Measurements from ENCODE around the gene TMEM109.

TMEM109 gene

DNA sequence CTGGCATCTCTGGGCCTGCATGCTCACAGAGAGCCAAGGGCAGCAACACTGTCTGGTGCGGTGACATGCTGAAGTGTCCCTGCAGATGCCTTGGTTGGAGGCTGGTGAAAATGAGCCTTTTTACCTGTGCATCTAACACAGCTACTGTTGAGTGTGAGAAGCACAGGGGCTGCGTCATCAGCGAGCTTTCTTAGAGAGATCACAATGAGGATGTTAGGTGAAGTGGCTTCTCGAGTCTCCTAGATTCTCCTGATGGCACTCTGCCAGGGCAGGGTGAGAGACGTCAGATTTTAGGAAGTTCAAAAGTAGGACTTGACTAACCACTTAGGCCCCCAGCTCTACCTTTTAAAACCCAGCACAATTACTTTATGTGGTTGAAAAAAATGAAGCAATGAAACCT is 41.6 kb downstream of the TMEM109 start:
- Histone ChIP-seq H3K36me3 (ENCODE audit: control insufficient read depth, insufficient read depth, low read length) (no peaks in the 10 kb centered on the region), H3K27me3 (replicated peaks; ENCODE audit: control insufficient read depth, insufficient read depth, low read length) (no peaks in the 10 kb centered on the region), H3K4me3 (replicated peaks; ENCODE audit: low read depth, low read length) (no peak overlapping the region)
- no peak for DNase-seq (ENCODE audit: extremely low read depth, insufficient read length)
- TF ChIP-seq, protein P1, sequence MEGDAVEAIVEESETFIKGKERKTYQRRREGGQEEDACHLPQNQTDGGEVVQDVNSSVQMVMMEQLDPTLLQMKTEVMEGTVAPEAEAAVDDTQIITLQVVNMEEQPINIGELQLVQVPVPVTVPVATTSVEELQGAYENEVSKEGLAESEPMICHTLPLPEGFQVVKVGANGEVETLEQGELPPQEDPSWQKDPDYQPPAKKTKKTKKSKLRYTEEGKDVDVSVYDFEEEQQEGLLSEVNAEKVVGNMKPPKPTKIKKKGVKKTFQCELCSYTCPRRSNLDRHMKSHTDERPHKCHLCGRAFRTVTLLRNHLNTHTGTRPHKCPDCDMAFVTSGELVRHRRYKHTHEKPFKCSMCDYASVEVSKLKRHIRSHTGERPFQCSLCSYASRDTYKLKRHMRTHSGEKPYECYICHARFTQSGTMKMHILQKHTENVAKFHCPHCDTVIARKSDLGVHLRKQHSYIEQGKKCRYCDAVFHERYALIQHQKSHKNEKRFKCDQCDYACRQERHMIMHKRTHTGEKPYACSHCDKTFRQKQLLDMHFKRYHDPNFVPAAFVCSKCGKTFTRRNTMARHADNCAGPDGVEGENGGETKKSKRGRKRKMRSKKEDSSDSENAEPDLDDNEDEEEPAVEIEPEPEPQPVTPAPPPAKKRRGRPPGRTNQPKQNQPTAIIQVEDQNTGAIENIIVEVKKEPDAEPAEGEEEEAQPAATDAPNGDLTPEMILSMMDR (IDR thresholded peaks at IDR 0.05; ENCODE audit: insufficient read depth, low read length, poor library complexity, severe bottlenecking) = no peak

DNA sequence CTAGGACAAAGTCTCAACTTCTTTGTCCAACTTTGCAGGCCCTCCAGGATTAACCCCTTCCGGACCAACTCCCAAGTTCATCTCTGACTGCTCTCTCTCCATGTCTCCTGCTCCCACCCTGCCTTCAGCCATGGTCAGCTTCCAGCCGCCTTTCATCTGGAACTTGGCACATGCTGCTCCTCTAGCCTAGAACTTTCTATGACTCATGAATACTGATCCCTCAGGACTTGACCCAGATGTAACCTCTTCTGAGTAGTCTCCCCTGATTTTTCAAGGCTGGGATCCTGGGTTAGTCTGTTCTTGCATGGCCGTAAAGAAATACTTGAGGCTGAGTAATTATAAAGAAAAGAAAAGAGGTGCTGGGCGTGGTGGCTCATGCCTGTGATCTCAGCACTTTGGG is 43.2 kb downstream of the TMEM109 start:
- DNase-seq (ENCODE audit: extremely low read depth, insufficient read length) = no peak
- H3K27me3 ChIP-seq (replicated peaks; ENCODE audit: control insufficient read depth, insufficient read depth, low read length) = no peaks in the 10 kb centered on the region
- TF ChIP-seq, protein P1 (IDR thresholded peaks at IDR 0.05; ENCODE audit: insufficient read depth, low read length, poor library complexity, severe bottlenecking) = no peak
- no peaks in the 10 kb centered on the region for H3K36me3 ChIP-seq (ENCODE audit: control insufficient read depth, insufficient read depth, low read length)
- H3K4me3 ChIP-seq (replicated peaks; ENCODE audit: low read depth, low read length) = no peak overlapping the region

DNA sequence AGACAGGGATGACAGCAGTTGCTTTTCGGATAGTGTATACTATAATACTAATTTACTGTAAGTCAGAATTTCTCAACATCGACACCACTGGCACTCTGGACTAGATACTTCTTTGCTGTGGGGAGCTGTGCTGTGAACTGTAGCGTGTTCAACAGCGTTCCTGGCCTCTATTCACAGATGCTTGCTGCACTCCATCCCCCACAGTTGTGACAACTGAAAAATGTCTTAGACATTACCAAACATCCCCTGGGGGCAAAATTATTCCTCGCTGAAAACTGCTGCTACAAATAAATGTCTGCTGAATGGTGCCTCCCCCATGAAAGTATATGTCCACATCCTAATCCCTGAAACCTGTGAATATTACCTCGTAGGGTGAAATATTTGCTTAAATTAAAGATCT is 45.5 kb downstream of the TMEM109 start:
- H3K36me3 ChIP-seq (ENCODE audit: control insufficient read depth, insufficient read depth, low read length) = no peaks in the 10 kb centered on the region
- no peak for DNase-seq (ENCODE audit: extremely low read depth, insufficient read length)
- no peaks in the 10 kb centered on the region for H3K27me3 ChIP-seq (replicated peaks; ENCODE audit: control insufficient read depth, insufficient read depth, low read length)
- TF ChIP-seq, protein P1 (IDR thresholded peaks at IDR 0.05; ENCODE audit: insufficient read depth, low read length, poor library complexity, severe bottlenecking) = no peak
- no peak overlapping the region for H3K4me3 ChIP-seq (replicated peaks; ENCODE audit: low read depth, low read length)

DNA sequence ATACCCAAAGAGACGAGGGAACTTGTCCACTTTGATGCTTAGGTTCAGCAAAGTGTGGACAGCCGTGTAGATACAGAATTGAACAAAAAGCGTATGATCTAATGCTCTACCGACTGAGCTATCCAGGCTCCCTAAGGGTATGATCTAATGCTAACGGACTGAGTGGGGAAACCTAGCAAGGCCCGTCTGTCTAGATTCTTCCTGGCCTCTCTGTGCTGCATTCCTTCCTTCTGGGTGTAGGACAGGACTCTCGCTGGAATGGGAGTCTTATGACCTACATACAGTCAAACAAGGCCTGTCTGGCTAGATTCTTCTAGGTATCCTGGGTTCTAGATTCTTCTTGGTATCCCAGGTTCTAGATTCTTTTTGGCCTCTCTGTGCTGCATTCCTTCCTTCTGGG is 46.4 kb downstream of the TMEM109 start:
- no peak for DNase-seq (ENCODE audit: extremely low read depth, insufficient read length)
- no peak overlapping the region for H3K4me3 ChIP-seq (replicated peaks; ENCODE audit: low read depth, low read length)
- no peaks in the 10 kb centered on the region for H3K27me3 ChIP-seq (replicated peaks; ENCODE audit: control insufficient read depth, insufficient read depth, low read length)
- H3K36me3 ChIP-seq (ENCODE audit: control insufficient read depth, insufficient read depth, low read length) = no peaks in the 10 kb centered on the region
- TF ChIP-seq, protein P1 (IDR thresholded peaks at IDR 0.05; ENCODE audit: insufficient read depth, low read length, poor library complexity, severe bottlenecking) = no peak

DNA sequence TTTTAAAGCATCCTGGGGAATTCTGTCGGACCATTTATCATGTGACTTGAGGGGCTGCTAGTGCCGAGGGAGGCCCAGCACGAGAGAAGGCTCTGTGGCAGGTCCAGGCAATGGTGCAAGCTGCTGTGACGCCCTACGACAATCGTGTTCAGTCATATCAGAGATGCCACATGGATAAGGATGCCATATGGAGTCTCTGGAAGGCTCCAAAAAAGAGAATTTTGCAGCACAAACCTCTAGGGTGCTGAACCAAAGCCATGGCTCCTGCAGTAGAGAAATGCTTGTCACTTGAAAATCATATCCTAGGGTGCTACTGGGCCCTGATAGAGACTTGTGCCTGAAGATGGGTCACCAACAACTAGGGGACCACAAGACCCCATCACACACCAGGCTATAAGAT is 50.8 kb downstream of the TMEM109 start:
- Histone ChIP-seq H3K36me3 (ENCODE audit: control insufficient read depth, insufficient read depth, low read length) (no peaks in the 10 kb centered on the region), H3K27me3 (replicated peaks; ENCODE audit: control insufficient read depth, insufficient read depth, low read length) (no peaks in the 10 kb centered on the region), H3K4me3 (replicated peaks; ENCODE audit: low read depth, low read length) (no peak overlapping the region)
- TF ChIP-seq, protein P1 (IDR thresholded peaks at IDR 0.05; ENCODE audit: insufficient read depth, low read length, poor library complexity, severe bottlenecking) = no peak
- no peak for DNase-seq (ENCODE audit: extremely low read depth, insufficient read length)

DNA sequence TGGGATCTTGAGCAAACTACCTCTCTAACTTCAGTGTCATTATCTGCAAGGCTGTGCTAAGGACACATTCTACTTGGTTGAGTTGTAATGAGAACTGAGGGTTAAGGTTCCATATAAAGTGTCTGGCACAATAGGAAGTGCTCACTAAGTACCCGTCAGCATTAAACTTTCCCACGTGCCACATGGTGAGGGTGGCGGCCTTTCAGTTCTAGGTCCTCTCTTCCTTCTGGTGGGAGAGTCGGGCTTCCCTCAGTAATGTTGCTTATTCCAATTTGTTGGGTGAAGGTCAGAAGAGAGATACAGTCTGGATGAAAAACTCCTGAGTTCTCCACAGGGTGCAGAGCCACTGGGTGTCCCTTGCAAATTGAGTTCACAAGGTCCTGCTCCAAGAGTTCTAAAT is 52.9 kb downstream of the TMEM109 start:
- no peak for DNase-seq (ENCODE audit: extremely low read depth, insufficient read length)
- TF ChIP-seq, protein P1 (IDR thresholded peaks at IDR 0.05; ENCODE audit: insufficient read depth, low read length, poor library complexity, severe bottlenecking) = no peak
- Histone ChIP-seq H3K36me3 (ENCODE audit: control insufficient read depth, insufficient read depth, low read length) (no peaks in the 10 kb centered on the region), H3K27me3 (replicated peaks; ENCODE audit: control insufficient read depth, insufficient read depth, low read length) (no peaks in the 10 kb centered on the region), H3K4me3 (replicated peaks; ENCODE audit: low read depth, low read length) (no peak overlapping the region)
